ENCODE results near the gene ATXN10. TPM values are rescaled to one million over a fixed set of nuclear protein-coding genes. Genes with fewer than 3 reads are reported as not detected.

The ATXN10 gene
- total and polyA plus RNA-seq, 2 experiments from 2014 or later: 99.0 to 163 TPM

DNA sequence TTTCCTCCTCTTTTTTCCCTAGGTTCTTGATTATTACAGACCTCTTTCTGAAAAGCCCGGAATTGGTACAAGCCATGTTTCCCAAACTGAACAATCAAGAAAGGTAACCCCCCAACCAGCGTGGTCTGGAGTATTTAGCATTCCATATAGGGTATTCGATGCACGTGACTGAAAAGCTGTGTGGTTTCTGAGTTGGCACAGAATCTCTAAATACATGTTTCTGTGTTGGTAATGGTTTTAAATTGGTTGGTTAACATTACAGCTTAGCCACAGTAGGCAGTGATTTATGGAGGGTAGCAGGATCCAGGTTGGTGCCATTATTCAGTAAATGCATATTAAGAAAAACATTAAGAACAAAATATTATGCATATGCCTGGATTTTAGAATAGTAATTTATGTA lies 46.8 kb downstream of the ATXN10 start (continued):
- TF ChIP-seq ZNF462 (CRISPR knock-in tag; IDR thresholded peaks at IDR 0.05) (no peak), EZH2phosphoT487 (IDR thresholded peaks at IDR 0.05; ENCODE audit: unreplicated experiment) (no peak), STAT1 (IDR thresholded peaks at IDR 0.05; ENCODE audit: unreplicated experiment) (no peak), ZNF114 (CRISPR knock-in tag; IDR thresholded peaks at IDR 0.05) (no peak), JUNB (IDR thresholded peaks at IDR 0.05; ENCODE audit: unreplicated experiment) (no peak)
- TF ChIP-seq, protein P1, sequence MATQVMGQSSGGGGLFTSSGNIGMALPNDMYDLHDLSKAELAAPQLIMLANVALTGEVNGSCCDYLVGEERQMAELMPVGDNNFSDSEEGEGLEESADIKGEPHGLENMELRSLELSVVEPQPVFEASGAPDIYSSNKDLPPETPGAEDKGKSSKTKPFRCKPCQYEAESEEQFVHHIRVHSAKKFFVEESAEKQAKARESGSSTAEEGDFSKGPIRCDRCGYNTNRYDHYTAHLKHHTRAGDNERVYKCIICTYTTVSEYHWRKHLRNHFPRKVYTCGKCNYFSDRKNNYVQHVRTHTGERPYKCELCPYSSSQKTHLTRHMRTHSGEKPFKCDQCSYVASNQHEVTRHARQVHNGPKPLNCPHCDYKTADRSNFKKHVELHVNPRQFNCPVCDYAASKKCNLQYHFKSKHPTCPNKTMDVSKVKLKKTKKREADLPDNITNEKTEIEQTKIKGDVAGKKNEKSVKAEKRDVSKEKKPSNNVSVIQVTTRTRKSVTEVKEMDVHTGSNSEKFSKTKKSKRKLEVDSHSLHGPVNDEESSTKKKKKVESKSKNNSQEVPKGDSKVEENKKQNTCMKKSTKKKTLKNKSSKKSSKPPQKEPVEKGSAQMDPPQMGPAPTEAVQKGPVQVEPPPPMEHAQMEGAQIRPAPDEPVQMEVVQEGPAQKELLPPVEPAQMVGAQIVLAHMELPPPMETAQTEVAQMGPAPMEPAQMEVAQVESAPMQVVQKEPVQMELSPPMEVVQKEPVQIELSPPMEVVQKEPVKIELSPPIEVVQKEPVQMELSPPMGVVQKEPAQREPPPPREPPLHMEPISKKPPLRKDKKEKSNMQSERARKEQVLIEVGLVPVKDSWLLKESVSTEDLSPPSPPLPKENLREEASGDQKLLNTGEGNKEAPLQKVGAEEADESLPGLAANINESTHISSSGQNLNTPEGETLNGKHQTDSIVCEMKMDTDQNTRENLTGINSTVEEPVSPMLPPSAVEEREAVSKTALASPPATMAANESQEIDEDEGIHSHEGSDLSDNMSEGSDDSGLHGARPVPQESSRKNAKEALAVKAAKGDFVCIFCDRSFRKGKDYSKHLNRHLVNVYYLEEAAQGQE (IDR thresholded peaks at IDR 0.05; ENCODE audit: unreplicated experiment): no peak

All from GM23338 (cell line).